Caco-2 (cell line): ENCODE data around the gene APIP. TPM values are rescaled to one million over a fixed set of nuclear protein-coding genes. Genes with fewer than 3 reads are reported as not detected.

ENCODE experiments used
- BruUV-seq: library from RNA; stranded (reverse); fragments of 400-500 nt; replicated peaks from 2 replicates; lab custom pipeline; 2021; lab: Mats Ljungman, UMichigan
- CTCF ChIA-PET: fragments of 300-600 bp; sonication (Branson Sonifier 250); formaldehyde crosslinking; loops from one replicate; lab custom pipeline; 2022; ENCODE audit warnings: antibody characterized with exemption; lab: Charles Lee
- POLR2A ChIA-PET: fragments of 300-600 bp; sonication (Branson Sonifier 250); formaldehyde crosslinking; loops from one replicate; lab custom pipeline; 2022; ENCODE audit warnings: antibody characterized with exemption; lab: Charles Lee
- DNase-seq, 2 experiments: peaks; one replicate each; pipeline versions ENCODE4 v3.0.0 to v3.0.0-alpha.2; 2020 to 2022
- H3K27me3 ChIP-seq: replicated peaks from 2 replicates; pipeline ENCODE4 v1.6.0; 2011; ENCODE audit warnings: low read length; ENCODE audit not compliant: control insufficient read depth, insufficient read depth
- H3K36me3 ChIP-seq: 2 replicates; pipeline ENCODE4 v1.5.1; 2011; ENCODE audit warnings: low read length; ENCODE audit not compliant: control insufficient read depth, insufficient read depth
- H3K4me1 ChIP-seq: fragments of 250-450 bp; sonication (Bioruptor Pico); 2 replicates; pipeline ENCODE4 v1.5.1; 2020; ENCODE audit warnings: mild to moderate bottlenecking
- H3K4me3 ChIP-seq: 2 replicates; pipeline ENCODE4 v1.5.1; 2011; ENCODE audit warnings: low read depth, mild to moderate bottlenecking, control low read depth, low read length
- H3K9me3 ChIP-seq: fragments of 250-450 bp; sonication (Bioruptor Pico); 2 replicates; pipeline ENCODE4 v1.5.1; 2020; ENCODE audit warnings: mild to moderate bottlenecking, moderate library complexity
- H3K27ac Mint-ChIP-seq: one replicate; pipeline ENCODE4 v1.8.0; 2022; ENCODE audit warnings: mixed read lengths; ENCODE audit not compliant: unreplicated experiment
- H3K27me3 Mint-ChIP-seq: one replicate; pipeline ENCODE4 v1.8.0; 2022; ENCODE audit warnings: mixed read lengths; ENCODE audit not compliant: insufficient read depth, unreplicated experiment
- H3K36me3 Mint-ChIP-seq: one replicate; pipeline ENCODE4 v1.8.0; 2022; ENCODE audit warnings: mild to moderate bottlenecking, mixed read lengths; ENCODE audit not compliant: insufficient read depth, unreplicated experiment
- H3K4me1 Mint-ChIP-seq: one replicate; pipeline ENCODE4 v1.8.0; 2022; ENCODE audit warnings: low read depth, mixed read lengths; ENCODE audit not compliant: unreplicated experiment
- H3K4me3 Mint-ChIP-seq: one replicate; pipeline ENCODE4 v1.8.0; 2022; ENCODE audit warnings: mild to moderate bottlenecking, moderate library complexity, mixed read lengths; ENCODE audit not compliant: unreplicated experiment
- H3K9me3 Mint-ChIP-seq: one replicate; pipeline ENCODE4 v1.8.0; 2022; ENCODE audit warnings: mixed read lengths; ENCODE audit not compliant: unreplicated experiment
- intact Hi-C: fragments of 100-400 bp; cut with micrococcal nuclease; formaldehyde crosslinking; loops from one replicate; pipeline ENCODE4 v1.10.0; 2022; ENCODE audit not compliant: unreplicated experiment
- total RNA-seq: library from RNA; stranded (reverse); gene quantifications from 2 replicates; pipeline ENCODE4 v1.2.3, GENCODE V29; 2022
- TF ChIP-seq, protein P1 (sequence below), 2 experiments: fragments of 200-600 bp in 1 of 2; IDR thresholded peaks; 1 replicate in 1 of 2; 2 replicates in 1 of 2; pipeline versions ENCODE4 v1.5.1 to v1.8.0; 2011 to 2022; ENCODE audit warnings: antibody characterized with exemption in 1 of 2, control low read depth in 1 of 2, inconsistent platforms in 1 of 2, low read depth in 1 of 2, low read length in 1 of 2, mild to moderate bottlenecking in 1 of 2, moderate library complexity in 1 of 2; ENCODE audit not compliant: insufficient read depth in 1 of 2, severe bottlenecking in 1 of 2, unreplicated experiment in 1 of 2

APIP gene
- total RNA-seq, 1 experiment from 2014 or later: 19.8 TPM

DNA sequence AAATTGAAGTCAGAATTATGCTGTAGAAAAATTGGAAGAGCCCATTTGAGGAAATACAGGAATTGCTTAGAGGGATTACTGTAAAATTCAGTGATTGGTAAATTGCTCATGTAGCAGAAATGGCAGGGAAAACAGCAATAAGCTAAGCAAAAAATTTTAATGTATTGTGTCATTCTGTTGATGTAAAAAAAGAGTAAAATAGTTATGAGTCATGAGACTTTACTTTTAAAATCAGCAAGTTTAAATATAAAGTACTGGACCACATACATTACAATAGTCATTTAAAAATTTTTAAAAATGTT lies 10.6 kb upstream of the APIP start:
- ChIA-PET CTCF (interaction anchor here (0.6 to 1.8 kb wide), 3 partner anchors 188 to 465 kb away, joined by 3 to 6 read pairs (median 5); no protein-coding TSS in a partner anchor), POLR2A (no interaction called here)
- Histone ChIP-seq H3K4me1 (peaks cover 50% of the 10 kb centered on the region), H3K9me3 (no peaks in the 10 kb centered on the region), H3K4me3 (no peak overlapping the region), H3K36me3 (no peaks in the 10 kb centered on the region), H3K27me3 (no peaks in the 10 kb centered on the region)
- intact Hi-C loops: loop anchor here (1.0 to 5.0 kb wide), 5 partner anchors 211 to 561 kb away; partner anchors contain the start of gene CD44
- Mint-ChIP-seq H3K36me3 (no peaks in the 10 kb centered on the region), H3K4me3 (no peak overlapping the region), H3K4me1 (peaks cover 41% of the 10 kb centered on the region), H3K9me3 (no peaks in the 10 kb centered on the region), H3K27ac (no peak overlapping the region), H3K27me3 (no peaks in the 10 kb centered on the region)
- BruUV-seq: no TSS peak
- DNase-seq: no peak
- TF ChIP-seq, protein P1, sequence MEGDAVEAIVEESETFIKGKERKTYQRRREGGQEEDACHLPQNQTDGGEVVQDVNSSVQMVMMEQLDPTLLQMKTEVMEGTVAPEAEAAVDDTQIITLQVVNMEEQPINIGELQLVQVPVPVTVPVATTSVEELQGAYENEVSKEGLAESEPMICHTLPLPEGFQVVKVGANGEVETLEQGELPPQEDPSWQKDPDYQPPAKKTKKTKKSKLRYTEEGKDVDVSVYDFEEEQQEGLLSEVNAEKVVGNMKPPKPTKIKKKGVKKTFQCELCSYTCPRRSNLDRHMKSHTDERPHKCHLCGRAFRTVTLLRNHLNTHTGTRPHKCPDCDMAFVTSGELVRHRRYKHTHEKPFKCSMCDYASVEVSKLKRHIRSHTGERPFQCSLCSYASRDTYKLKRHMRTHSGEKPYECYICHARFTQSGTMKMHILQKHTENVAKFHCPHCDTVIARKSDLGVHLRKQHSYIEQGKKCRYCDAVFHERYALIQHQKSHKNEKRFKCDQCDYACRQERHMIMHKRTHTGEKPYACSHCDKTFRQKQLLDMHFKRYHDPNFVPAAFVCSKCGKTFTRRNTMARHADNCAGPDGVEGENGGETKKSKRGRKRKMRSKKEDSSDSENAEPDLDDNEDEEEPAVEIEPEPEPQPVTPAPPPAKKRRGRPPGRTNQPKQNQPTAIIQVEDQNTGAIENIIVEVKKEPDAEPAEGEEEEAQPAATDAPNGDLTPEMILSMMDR (IDR thresholded peaks at IDR 0.05; ENCODE audit: insufficient read depth in 1 of 2, low read depth in 1 of 2, low read length in 1 of 2, severe bottlenecking in 1 of 2, unreplicated experiment in 1 of 2): no peak

DNA sequence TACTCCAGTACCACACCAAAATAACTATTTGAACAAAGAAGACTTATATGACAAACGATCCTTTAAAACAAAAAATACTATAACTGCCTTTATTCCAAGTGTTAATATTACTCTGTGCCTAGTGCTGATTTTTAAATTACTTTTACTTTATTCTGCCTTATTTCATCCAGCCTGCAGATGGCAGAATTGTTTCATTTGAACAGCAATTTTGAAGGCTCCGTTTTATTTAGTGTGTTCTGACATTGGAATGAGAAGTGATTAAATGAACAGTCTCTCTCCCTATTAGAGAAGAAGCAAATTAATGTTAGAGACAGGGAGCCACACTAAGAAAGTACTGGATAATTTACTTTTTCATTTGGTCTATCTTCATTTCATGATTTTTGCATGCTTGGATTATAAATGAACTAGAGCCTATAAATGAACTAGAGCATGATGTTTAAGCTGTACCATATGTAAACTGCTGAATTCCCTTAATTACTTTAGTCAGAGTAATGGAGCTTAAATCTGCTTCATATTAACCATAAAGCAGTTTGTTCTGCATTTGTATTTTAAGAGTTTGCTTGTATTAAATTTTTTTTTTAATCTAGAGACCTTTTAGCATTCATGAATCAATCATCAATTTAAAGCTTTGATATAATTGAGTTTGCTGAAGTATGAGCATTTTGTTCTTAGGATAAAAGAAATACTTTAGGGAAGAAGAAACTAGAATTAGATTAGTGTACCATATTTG lies 10.1 kb upstream of the APIP start:
- peaks cover 2% of the 10 kb centered on the region for H3K36me3 Mint-ChIP-seq
- H3K4me3 Mint-ChIP-seq: no peak overlapping the region
- ChIA-PET CTCF (interaction anchor here (0.6 to 1.8 kb wide), 3 partner anchors 189 to 466 kb away, joined by 3 to 6 read pairs (median 5); no protein-coding TSS in a partner anchor), POLR2A (no interaction called here)
- H3K4me1 Mint-ChIP-seq: peaks cover 41% of the 10 kb centered on the region
- DNase-seq: peak in 1 of 2 experiments; percentile 47
- no peaks in the 10 kb centered on the region for H3K9me3 ChIP-seq
- intact Hi-C loops: loop anchor here (1.0 to 5.0 kb wide), 5 partner anchors 211 to 561 kb away; partner anchors contain the start of gene CD44
- no TSS peak for BruUV-seq
- TF ChIP-seq, protein P1 (IDR thresholded peaks at IDR 0.05; ENCODE audit: insufficient read depth in 1 of 2, low read depth in 1 of 2, low read length in 1 of 2, severe bottlenecking in 1 of 2, unreplicated experiment in 1 of 2): peak; percentile 51 to 73
- no peaks in the 10 kb centered on the region for H3K36me3 ChIP-seq
- no peak overlapping the region for H3K4me3 ChIP-seq
- H3K27ac Mint-ChIP-seq: no peak overlapping the region
- no peaks in the 10 kb centered on the region for H3K9me3 Mint-ChIP-seq
- no peaks in the 10 kb centered on the region for H3K27me3 ChIP-seq
- no peaks in the 10 kb centered on the region for H3K27me3 Mint-ChIP-seq
- H3K4me1 ChIP-seq: peaks cover 50% of the 10 kb centered on the region

DNA sequence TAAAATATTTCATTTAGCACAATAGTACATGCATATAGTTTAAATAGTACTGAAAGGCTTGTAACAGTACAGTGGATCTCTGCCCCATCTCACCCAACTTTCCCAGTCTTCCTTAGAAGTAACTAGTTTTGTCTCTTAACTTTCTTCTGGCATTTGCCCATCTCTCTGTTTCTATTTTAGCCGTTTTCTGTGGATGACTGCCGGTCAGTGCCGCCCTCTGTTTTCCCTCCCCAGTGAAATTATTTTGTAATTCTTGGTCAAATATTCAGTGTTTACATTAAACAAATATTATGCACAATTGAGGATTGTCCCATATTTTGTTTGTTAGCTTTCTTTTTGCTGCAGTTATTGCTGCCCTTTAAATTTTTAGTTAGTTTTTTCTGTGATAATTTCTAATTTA lies 8.5 kb upstream of the APIP start:
- no TSS peak for BruUV-seq
- Mint-ChIP-seq H3K27ac (no peak overlapping the region), H3K9me3 (no peaks in the 10 kb centered on the region), H3K27me3 (no peaks in the 10 kb centered on the region), H3K36me3 (peaks cover 10% of the 10 kb centered on the region), H3K4me3 (no peak overlapping the region), H3K4me1 (peaks cover 31% of the 10 kb centered on the region)
- ChIA-PET CTCF (no interaction called here), POLR2A (interaction anchor here (0.8 kb wide), 1 partner anchor 79 kb away, joined by 3 read pairs; no protein-coding TSS in a partner anchor)
- Histone ChIP-seq H3K27me3 (no peaks in the 10 kb centered on the region), H3K4me3 (no peak overlapping the region), H3K9me3 (no peaks in the 10 kb centered on the region), H3K36me3 (no peaks in the 10 kb centered on the region), H3K4me1 (peaks cover 39% of the 10 kb centered on the region)
- intact Hi-C loops: loop anchor here (5.0 kb wide), 2 partner anchors 213 to 563 kb away; partner anchors contain the start of gene CD44
- TF ChIP-seq, protein P1 (IDR thresholded peaks at IDR 0.05; ENCODE audit: insufficient read depth in 1 of 2, low read depth in 1 of 2, low read length in 1 of 2, severe bottlenecking in 1 of 2, unreplicated experiment in 1 of 2): no peak
- no peak for DNase-seq
